GM21390 (cell line): ENCODE data around the gene PTPRE.

Experiments
- ATAC-seq: cut with Tn5 transposase; IDR thresholded peaks from one replicate; pipeline ENCODE4 v1.9.1; 2021; ENCODE audit not compliant: unreplicated experiment

The PTPRE gene

DNA sequence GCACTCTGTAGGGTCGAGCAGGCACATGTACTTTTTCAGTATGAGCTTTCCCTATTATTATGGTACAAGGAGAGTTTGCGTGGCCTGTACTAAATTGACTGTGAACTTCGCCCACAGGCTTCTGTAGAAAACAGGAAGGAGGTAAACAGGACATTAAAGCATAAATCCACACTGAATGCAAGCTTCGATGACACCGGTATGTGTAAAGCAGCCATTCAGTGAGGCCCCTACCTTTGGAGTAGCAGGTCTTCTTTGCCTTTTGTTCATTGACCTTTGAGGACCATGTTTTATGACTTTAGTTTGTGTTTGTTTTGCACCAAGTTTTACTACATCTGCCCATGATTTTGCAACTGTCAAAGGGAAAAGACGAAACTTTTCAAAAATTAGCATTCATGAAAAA, 204.8 kb downstream of the PTPRE start:
- ATAC-seq: no peak

DNA sequence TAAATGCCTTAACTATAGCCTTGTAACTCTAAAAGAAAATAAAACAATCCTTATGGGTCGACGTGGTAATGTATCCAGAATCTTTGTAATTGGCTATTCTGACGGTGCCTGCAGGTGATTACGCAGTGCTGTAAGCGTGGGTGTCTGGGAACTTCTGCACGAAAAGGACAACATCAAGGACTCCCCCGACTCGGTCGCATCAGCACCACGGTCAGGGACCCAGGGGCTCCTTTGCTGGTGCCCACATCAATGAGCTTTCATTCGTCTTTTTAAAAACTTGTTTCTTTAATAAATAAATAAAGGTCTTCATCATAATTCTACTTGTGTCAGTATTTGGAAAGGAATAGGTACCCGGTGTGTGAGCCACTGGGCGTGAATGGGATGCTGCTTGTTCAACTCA, 206.1 kb downstream of the PTPRE start:
- ATAC-seq: no peak

GRCh38 chr10:128114901-128115300, 208.0 kb downstream of the PTPRE start:
- ATAC-seq: no peak

DNA sequence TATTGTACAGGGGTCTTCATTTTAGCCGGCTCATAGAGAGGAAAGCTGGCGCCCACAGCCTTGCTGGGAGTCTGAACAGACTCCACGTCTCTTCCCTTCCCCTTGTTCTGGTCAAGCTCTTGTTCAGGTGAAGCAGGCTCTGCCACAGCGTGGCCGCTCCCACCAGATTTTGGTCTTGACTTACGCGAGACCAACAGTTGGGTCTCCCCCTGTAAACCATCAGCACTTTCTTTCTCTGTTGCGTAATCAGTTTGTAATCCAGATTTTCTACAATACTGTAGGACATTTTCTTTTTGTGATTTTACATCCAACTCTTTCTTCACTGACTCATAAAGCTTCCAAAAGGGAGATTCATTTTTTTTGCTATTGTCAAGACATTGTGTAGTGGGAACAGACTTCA, 208.5 kb downstream of the PTPRE start:
- no peak for ATAC-seq

GRCh38 chr10:128116187-128116586, 209.3 kb downstream of the PTPRE start:
- no peak for ATAC-seq

DNA sequence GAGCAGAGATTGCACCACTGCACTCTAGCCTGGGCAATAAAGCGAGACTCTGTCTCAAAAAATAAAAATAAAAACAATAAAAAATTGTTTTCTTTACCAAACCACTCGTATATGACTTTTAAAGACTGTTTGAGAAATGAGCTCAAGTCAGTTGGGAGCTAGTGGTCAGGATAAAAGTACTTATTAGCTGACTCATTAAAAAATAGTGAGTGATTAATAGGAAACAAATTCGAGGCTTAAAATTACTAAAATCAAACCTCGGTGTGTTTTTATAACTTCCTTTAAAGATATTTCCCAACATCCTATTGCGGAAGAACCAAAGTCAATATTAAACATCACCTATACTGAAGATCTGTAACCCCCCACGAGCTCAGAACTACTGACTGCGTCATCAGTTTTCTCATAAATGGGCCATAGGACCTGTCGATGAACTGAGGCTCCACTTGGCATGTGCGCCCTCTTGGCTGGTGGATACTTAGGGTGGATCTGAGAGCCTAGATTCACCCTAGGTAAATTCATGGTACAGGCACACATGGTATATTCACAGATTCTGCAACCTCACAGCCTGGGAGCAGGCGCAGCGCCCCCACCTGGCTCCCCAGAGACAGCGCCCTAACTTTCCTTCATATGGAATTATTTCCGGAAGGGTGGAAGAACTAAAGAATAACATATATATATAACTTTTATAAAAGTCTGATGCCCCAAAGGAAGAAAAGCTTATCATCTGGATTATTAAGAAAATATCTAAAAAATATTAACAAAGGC, 210.1 kb downstream of the PTPRE start:
- no peak for ATAC-seq

GRCh38 chr10:128121750-128122412, 215.0 kb downstream of the PTPRE start:
- no peak for ATAC-seq

GRCh38 chr10:128122931-128123330, 216.0 kb downstream of the PTPRE start:
- ATAC-seq: no peak

- ATAC-seq: no peak
Observed at GRCh38 chr10:128123846-128124245, 216.9 kb downstream of the PTPRE start.

DNA sequence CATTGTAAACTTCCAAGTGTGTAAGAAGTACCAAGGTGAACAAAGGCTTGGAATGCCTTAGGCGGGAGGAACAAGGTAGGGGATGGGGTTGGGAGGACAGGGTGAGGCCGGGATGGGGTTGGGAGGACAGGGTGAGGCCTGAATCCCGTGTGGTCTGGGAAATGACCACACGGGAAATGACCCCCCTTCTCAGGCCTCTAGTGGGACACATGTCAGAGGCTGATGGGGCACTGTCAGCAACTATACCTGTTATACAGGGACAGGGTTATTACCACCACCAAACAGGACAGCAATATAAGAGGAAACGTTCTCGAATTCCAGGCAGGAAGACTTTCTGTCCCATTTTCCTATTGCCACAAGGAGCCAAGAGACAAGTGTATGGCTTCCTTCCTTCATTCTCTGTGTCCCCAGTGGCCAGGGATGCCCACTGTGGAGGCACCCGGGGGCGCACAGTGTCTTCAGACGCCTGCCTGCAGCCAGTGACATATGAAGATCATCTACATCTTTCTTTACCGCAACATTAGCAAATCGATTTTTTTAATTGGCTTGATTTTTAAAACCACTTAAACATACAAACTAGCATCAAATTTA, 218.0 kb downstream of the PTPRE start:
- ATAC-seq: no peak

- ATAC-seq: no peak
Observed at GRCh38 chr10:128125416-128125943, 218.6 kb downstream of the PTPRE start.

- peak; percentile 74 for ATAC-seq
Observed at GRCh38 chr10:128125944-128126764, 219.3 kb downstream of the PTPRE start, which contains the start of gene MKI67. MKI67 (minus strand) TSS chr10:128126423; CDS start chr10:128125667, 756 bp downstream.

DNA sequence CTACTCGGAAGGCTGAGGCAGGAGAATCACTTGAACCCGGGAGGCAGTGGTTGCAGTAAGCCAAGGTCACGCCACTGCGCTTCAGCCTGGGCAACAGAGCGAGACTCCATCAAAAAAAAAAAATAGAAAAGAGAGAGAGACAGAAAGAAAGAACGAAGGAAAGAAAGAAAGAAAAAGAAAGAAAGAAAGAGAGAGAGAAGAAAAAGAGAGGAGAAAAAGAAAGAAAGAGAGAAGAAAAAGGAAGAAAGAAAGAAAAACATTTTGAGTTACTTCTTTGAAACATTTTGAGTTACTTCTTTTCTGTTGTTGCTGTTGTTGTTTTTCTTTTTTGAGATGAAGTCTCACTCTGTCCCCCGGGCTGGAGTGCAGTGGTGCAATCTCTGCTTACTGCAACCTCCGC, 221.7 kb downstream of the PTPRE start:
- ATAC-seq: no peak

- ATAC-seq: no peak
Observed at GRCh38 chr10:128130051-128130450, 223.1 kb downstream of the PTPRE start.
